ENCODE measurements around the gene WDFY1. TPM values are rescaled to one million over a fixed set of nuclear protein-coding genes. Genes with fewer than 3 reads are reported as not detected.

The WDFY1 gene
- total RNA-seq, 1 experiment from 2014 or later, result 44.7 TPM

GRCh38 chr2:223826995-223827394 lies 118.1 kb downstream of the WDFY1 start:
- H2AFZ ChIP-seq (ENCODE audit: low read depth, low read length, poor library complexity, severe bottlenecking), result no peak overlapping the region
- no peak for ATAC-seq
- peaks cover 99% of the 10 kb centered on the region for H3K79me2 ChIP-seq (ENCODE audit: insufficient read depth, low read length)
- H3K4me1 ChIP-seq (ENCODE audit: control insufficient read depth in 1 of 2, insufficient read depth in 2 of 2, low read length in 2 of 2), result peaks cover 78 to 79% of the 10 kb centered on the region in 2 experiments
- peak overlapping the region; percentile 31; the same call in 1 of the 2 replicates for H3K27ac ChIP-seq (ENCODE audit: low read depth, low read length)
- intact Hi-C loops (cut with micrococcal nuclease), result no loop called here
- POLR2A ChIA-PET, result interaction anchor here (0.8 to 1.3 kb wide), 2 partner anchors 9 to 105 kb away, joined by 3 read pairs; no protein-coding TSS in a partner anchor
- TSS peak; percentile 16 for BruUV-seq (replicated peaks)
- no peaks in the 10 kb centered on the region for H3K27me3 ChIP-seq (ENCODE audit: insufficient read depth, low read length)
- H4K20me1 ChIP-seq (ENCODE audit: insufficient read depth), result peaks cover 3% of the 10 kb centered on the region; the same call in 1 of the 2 replicates
- no peaks in the 10 kb centered on the region; a peak in 2 of 4 replicates for H3K36me3 ChIP-seq (ENCODE audit: control insufficient read depth in 1 of 2, insufficient read depth in 2 of 2, low read length in 2 of 2)
- TF ChIP-seq TCF7L2 (IDR thresholded peaks at IDR 0.05; ENCODE audit: borderline replicate concordance, extremely low read depth, insufficient read depth, insufficient read length) (no peak), SP1 (IDR thresholded peaks at IDR 0.05; ENCODE audit: low read depth) (no peak), EZH2phosphoT487 (IDR thresholded peaks at IDR 0.05; ENCODE audit: borderline replicate concordance) (no peak), JUND (IDR thresholded peaks at IDR 0.05) (no peak), POLR2A (IDR thresholded peaks at IDR 0.05; ENCODE audit: borderline replicate concordance, extremely low read depth, insufficient read depth, insufficient read length) (no peak), EZH2 (IDR thresholded peaks at IDR 0.05) (no peak), CEBPB (IDR thresholded peaks at IDR 0.05; ENCODE audit: low read depth) (no peak), CBX3 (IDR thresholded peaks at IDR 0.05; ENCODE audit: low read depth) (no peak), ZFX (IDR thresholded peaks at IDR 0.05) (no peak)
- no peaks in the 10 kb centered on the region for H3K9me3 ChIP-seq (ENCODE audit: control insufficient read depth in 1 of 2, insufficient read depth in 1 of 2, low read depth in 1 of 2, low read length in 2 of 2)
- H3K4me3 ChIP-seq (replicated peaks in 1 of 2; ENCODE audit: low read depth in 1 of 2, low read length in 2 of 2), result no peak overlapping the region
- CTCF ChIA-PET, result no interaction called here
- no peak overlapping the region for H3K4me2 ChIP-seq (ENCODE audit: low read length)
- no peak overlapping the region for H3K9ac ChIP-seq (ENCODE audit: low read length)
- no peaks in the 10 kb centered on the region for H3K9me2 ChIP-seq (ENCODE audit: insufficient read depth)
- RAD21 ChIA-PET (ENCODE audit: low non-redundant PET in 1 of 2, low total read pairs in 2 of 2, uncharacterized antibody in 2 of 2, unreplicated experiment in 2 of 2), result no interaction called here
- DNase-seq (ENCODE audit: low read depth, low spot score), result no peak

Other genes starting within 250 kb of the WDFY1 start
- gene AP1S3, start 107.8 kb downstream of the WDFY1 start, total RNA-seq (2021; ENCODE audit: unreplicated experiment), result 185 TPM
- gene MRPL44, start 12.1 kb upstream of the WDFY1 start, total RNA-seq (2021; ENCODE audit: unreplicated experiment), result 45.8 TPM
- 93.3 TPM for gene SERPINE2, start 94.0 kb upstream of the WDFY1 start, total RNA-seq (2021; ENCODE audit: unreplicated experiment)

Measured in HCT116 (cell line).